ENCODE data around the gene CARMIL3.

CARMIL3 gene

GRCh38 chr14:24064091-24064795 is 12.4 kb downstream of the CARMIL3 start:
- no peak for DNase-seq

GRCh38 chr14:24064856-24065255 is 13.0 kb downstream of the CARMIL3 start:
- no peak for DNase-seq

GRCh38 chr14:24065408-24065807 is 13.6 kb downstream of the CARMIL3 start:
- no peak for DNase-seq

GRCh38 chr14:24066496-24067132 is 14.8 kb downstream of the CARMIL3 start:
- DNase-seq: no peak

GRCh38 chr14:24067133-24068082 is 15.6 kb downstream of the CARMIL3 start:
- DNase-seq: no peak

GRCh38 chr14:24068711-24069410 is 17.1 kb downstream of the CARMIL3 start:
- no peak for DNase-seq

- no peak for DNase-seq
Measured at GRCh38 chr14:24069411-24069735, 17.6 kb downstream of the CARMIL3 start.

- no peak for DNase-seq
Measured at GRCh38 chr14:24070285-24071143, 18.7 kb downstream of the CARMIL3 start.

GRCh38 chr14:24071144-24071697 is 19.4 kb downstream of the CARMIL3 start, which contains the start of gene CPNE6:
Gene CPNE6 (plus strand): TSS chr14:24071562. CDS start chr14:24072937, 1,375 bp downstream.
- DNase-seq: no peak

- DNase-seq: no peak
Measured at GRCh38 chr14:24071836-24072430, 20.1 kb downstream of the CARMIL3 start.

GRCh38 chr14:24072436-24072835 is 20.6 kb downstream of the CARMIL3 start:
- DNase-seq: no peak

- DNase-seq: no peak
Measured at GRCh38 chr14:24072881-24073877, 21.4 kb downstream of the CARMIL3 start.

- no peak for DNase-seq
Measured at GRCh38 chr14:24074625-24075484, 23.0 kb downstream of the CARMIL3 start.

GRCh38 chr14:24075485-24076301 is 23.9 kb downstream of the CARMIL3 start:
- no peak for DNase-seq

GRCh38 chr14:24076302-24076601 is 24.4 kb downstream of the CARMIL3 start:
- DNase-seq: no peak

- no peak for DNase-seq
Measured at GRCh38 chr14:24077086-24077485, 25.3 kb downstream of the CARMIL3 start.

- no peak for DNase-seq
Measured at GRCh38 chr14:24078146-24078545, 26.3 kb downstream of the CARMIL3 start.

- no peak for DNase-seq
Measured at GRCh38 chr14:24079491-24080141, 27.8 kb downstream of the CARMIL3 start.
